Daoy (cell line): ENCODE data around the gene KRT13. TPM values are rescaled to one million over a fixed set of nuclear protein-coding genes. Genes with fewer than 3 reads are reported as not detected.

Experiments
- DNase-seq: peaks from one replicate; pipeline ENCODE4 v3.0.0-alpha.2; 2015; ENCODE audit warnings: low read depth
- total RNA-seq: library from RNA; depleted of rRNA; stranded (reverse); fragments of >200 nt; shearing (Covaris generic); gene quantifications from 2 replicates; pipeline ENCODE4 v1.2.3, GENCODE V29; 2014

KRT13 gene
- total RNA-seq, 1 experiment from 2014 or later = not detected

- no peak for DNase-seq
Measured at GRCh38 chr17:41537990-41538389, 32.6 kb upstream of the KRT13 start.

GRCh38 chr17:41537614-41537954 lies 32.2 kb upstream of the KRT13 start:
- DNase-seq = no peak

GRCh38 chr17:41536741-41537613 lies 31.6 kb upstream of the KRT13 start:
- no peak for DNase-seq

GRCh38 chr17:41535764-41536481 lies 30.5 kb upstream of the KRT13 start:
- no peak for DNase-seq

GRCh38 chr17:41534899-41535546 lies 29.6 kb upstream of the KRT13 start:
- DNase-seq = no peak

- no peak for DNase-seq
Measured at GRCh38 chr17:41533613-41534012, 28.2 kb upstream of the KRT13 start.

GRCh38 chr17:41532947-41533570 lies 27.6 kb upstream of the KRT13 start:
- no peak for DNase-seq

GRCh38 chr17:41531993-41532392 lies 26.6 kb upstream of the KRT13 start:
- DNase-seq = no peak

- DNase-seq = peak; percentile 91
Measured at GRCh38 chr17:41530062-41531048, 24.9 kb upstream of the KRT13 start.

- no peak for DNase-seq
Measured at GRCh38 chr17:41529491-41529915, 24.1 kb upstream of the KRT13 start.

GRCh38 chr17:41528959-41529353 lies 23.5 kb upstream of the KRT13 start:
- no peak for DNase-seq

- DNase-seq = no peak
Measured at GRCh38 chr17:41527063-41528023, 21.9 kb upstream of the KRT13 start.

GRCh38 chr17:41524261-41524660 lies 18.8 kb upstream of the KRT13 start:
- DNase-seq = no peak

GRCh38 chr17:41523787-41524186 lies 18.4 kb upstream of the KRT13 start:
- no peak for DNase-seq

- DNase-seq = no peak
Measured at GRCh38 chr17:41523225-41523593, 17.8 kb upstream of the KRT13 start.

GRCh38 chr17:41522301-41523224 lies 17.2 kb upstream of the KRT13 start:
- no peak for DNase-seq

- peak; percentile 95 for DNase-seq
Measured at GRCh38 chr17:41521574-41522261, 16.3 kb upstream of the KRT13 start.
